SK-N-SH treated with all-trans-retinoic acid at 6 μM for 48 hours (cell line): Measurements from ENCODE around the gene USP46.

Experiments
- ARNTL ChIP-seq: fragments of 450-650 bp; formaldehyde crosslinking; IDR thresholded peaks from 2 replicates; pipeline ENCODE4 v1.5.0; 2020; ENCODE audit warnings: low read depth, mild to moderate bottlenecking, moderate library complexity, borderline replicate concordance
- RARB ChIP-seq: fragments of 250-450 bp; sonication (Bioruptor Pico); IDR thresholded peaks from 2 replicates; pipeline ENCODE4 v1.8.0; 2021; ENCODE audit warnings: mild to moderate bottlenecking, moderate library complexity
- SNAI2 ChIP-seq: fragments of 250-450 bp; sonication (Bioruptor Pico); IDR thresholded peaks from 2 replicates; pipeline ENCODE4 v1.5.0; 2020; ENCODE audit warnings: mild to moderate bottlenecking, moderate library complexity
- TCF4 ChIP-seq: fragments of 250-450 bp; sonication (Bioruptor Pico); IDR thresholded peaks from 2 replicates; pipeline ENCODE4 v1.8.0; 2021; ENCODE audit warnings: mild to moderate bottlenecking, moderate library complexity, borderline replicate concordance
- ZC3H10 ChIP-seq: fragments of 250-450 bp; sonication (Bioruptor Pico); IDR thresholded peaks from 2 replicates; pipeline ENCODE4 v1.5.1; 2021; ENCODE audit warnings: mild to moderate bottlenecking, moderate library complexity
- TF ChIP-seq, protein P1 (sequence below): fragments of 250-450 bp; sonication (Bioruptor Pico); IDR thresholded peaks from 2 replicates; pipeline ENCODE4 v1.8.0; 2021; ENCODE audit warnings: low read depth, mild to moderate bottlenecking, moderate library complexity, borderline replicate concordance
- TF ChIP-seq, protein P2 (sequence below): fragments of 250-450 bp; sonication (Bioruptor Pico); IDR thresholded peaks from 2 replicates; pipeline ENCODE4 v1.5.1; 2021; ENCODE audit warnings: mild to moderate bottlenecking, moderate library complexity

DNA sequence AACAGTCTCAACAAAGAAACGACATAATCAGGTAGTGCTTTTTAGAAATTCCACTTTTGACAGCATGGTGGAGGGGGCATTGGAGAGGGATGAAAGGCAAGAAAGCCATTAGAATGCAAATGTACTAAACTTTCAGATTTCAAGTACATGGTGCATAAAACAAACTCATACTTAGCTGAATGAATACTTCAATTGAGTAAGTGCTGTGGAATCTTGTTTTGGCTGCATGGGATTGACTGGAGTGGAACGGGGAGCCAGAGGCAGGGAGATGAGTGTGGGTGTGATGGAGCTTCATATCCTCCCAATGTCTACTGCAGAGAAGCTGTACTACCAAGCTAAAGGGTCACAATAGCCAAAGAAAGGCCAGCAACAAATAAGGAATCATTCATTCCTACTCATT lies 52.4 kb downstream of the USP46 start:
- no peak for TF ChIP-seq TCF4 (CRISPR knock-in tag)
- TF ChIP-seq ARNTL (CRISPR knock-in tag), result no peak
- TF ChIP-seq SNAI2 (CRISPR knock-in tag), result no peak
- TF ChIP-seq RARB (CRISPR knock-in tag), result no peak
- TF ChIP-seq ZC3H10 (CRISPR knock-in tag), result no peak
- TF ChIP-seq, protein P1, sequence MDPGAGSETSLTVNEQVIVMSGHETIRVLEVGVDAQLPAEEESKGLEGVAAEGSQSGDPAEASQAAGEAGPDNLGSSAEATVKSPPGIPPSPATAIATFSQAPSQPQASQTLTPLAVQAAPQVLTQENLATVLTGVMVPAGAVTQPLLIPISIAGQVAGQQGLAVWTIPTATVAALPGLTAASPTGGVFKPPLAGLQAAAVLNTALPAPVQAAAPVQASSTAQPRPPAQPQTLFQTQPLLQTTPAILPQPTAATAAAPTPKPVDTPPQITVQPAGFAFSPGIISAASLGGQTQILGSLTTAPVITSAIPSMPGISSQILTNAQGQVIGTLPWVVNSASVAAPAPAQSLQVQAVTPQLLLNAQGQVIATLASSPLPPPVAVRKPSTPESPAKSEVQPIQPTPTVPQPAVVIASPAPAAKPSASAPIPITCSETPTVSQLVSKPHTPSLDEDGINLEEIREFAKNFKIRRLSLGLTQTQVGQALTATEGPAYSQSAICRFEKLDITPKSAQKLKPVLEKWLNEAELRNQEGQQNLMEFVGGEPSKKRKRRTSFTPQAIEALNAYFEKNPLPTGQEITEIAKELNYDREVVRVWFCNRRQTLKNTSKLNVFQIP (CRISPR knock-in tag), result no peak
- TF ChIP-seq, protein P2, sequence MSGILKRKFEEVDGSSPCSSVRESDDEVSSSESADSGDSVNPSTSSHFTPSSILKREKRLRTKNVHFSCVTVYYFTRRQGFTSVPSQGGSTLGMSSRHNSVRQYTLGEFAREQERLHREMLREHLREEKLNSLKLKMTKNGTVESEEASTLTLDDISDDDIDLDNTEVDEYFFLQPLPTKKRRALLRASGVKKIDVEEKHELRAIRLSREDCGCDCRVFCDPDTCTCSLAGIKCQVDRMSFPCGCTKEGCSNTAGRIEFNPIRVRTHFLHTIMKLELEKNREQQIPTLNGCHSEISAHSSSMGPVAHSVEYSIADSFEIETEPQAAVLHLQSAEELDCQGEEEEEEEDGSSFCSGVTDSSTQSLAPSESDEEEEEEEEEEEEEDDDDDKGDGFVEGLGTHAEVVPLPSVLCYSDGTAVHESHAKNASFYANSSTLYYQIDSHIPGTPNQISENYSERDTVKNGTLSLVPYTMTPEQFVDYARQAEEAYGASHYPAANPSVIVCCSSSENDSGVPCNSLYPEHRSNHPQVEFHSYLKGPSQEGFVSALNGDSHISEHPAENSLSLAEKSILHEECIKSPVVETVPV (CRISPR knock-in tag), result no peak
